H1 (cell line): ENCODE measurements around the gene OGDH. TPM values are rescaled to one million over a fixed set of nuclear protein-coding genes. Genes with fewer than 3 reads are reported as not detected.

Experiments used
- CTCF ChIA-PET: fragments of 300-600 bp; sonication (Branson Sonifier 250); formaldehyde crosslinking; loops from one replicate; lab custom pipeline; 2021; ENCODE audit not compliant: partially characterized antibody; lab: Charles Lee
- POLR2A ChIA-PET: fragments of 300-600 bp; sonication (Branson Sonifier 250); formaldehyde crosslinking; loops from one replicate; lab custom pipeline; 2021; ENCODE audit warnings: inconsistent platforms; ENCODE audit not compliant: partially characterized antibody; lab: Charles Lee
- DNase-seq, 2 experiments: peaks; one replicate each; pipeline versions ENCODE4 v3.0.0 to v3.0.0-alpha.2; 2010 to 2022; ENCODE audit warnings: low spot score in 2 of 2, low read depth in 1 of 2, mixed read lengths in 1 of 2
- FAIRE-seq: peaks from 2 replicates; lab custom pipeline; 2011; peaks lifted over from hg19 to GRCh38; lab: Jason Lieb, UNC
- H2AFZ ChIP-seq: 2 replicates; pipeline ENCODE4 v1.8.1; 2012; ENCODE audit warnings: low read length, inconsistent platforms
- H2AK5ac ChIP-seq: 2 replicates; pipeline ENCODE4 v1.6.1; 2013; ENCODE audit warnings: low read depth, low read length
- H2BK120ac ChIP-seq: replicated peaks from 2 replicates; pipeline ENCODE3; 2013; ENCODE audit warnings: low read depth, low read length, inconsistent platforms
- H2BK12ac ChIP-seq: 2 replicates; pipeline ENCODE4 v1.6.1; 2013; ENCODE audit warnings: low read depth, low read length
- H2BK15ac ChIP-seq: 2 replicates; pipeline ENCODE4 v1.6.1; 2013; ENCODE audit warnings: low read length
- H2BK20ac ChIP-seq: 2 replicates; pipeline ENCODE4 v1.6.1; 2013; ENCODE audit warnings: low read length
- H2BK5ac ChIP-seq: 2 replicates; pipeline ENCODE4 v1.6.1; 2013; ENCODE audit warnings: low read depth, low read length
- H3K14ac ChIP-seq: 2 replicates; pipeline ENCODE4 v1.6.1; 2013; ENCODE audit warnings: inconsistent platforms; ENCODE audit not compliant: insufficient read length
- H3K18ac ChIP-seq: 2 replicates; pipeline ENCODE4 v1.6.1; 2013; ENCODE audit warnings: low read length; ENCODE audit errors: extremely low read depth
- H3K23ac ChIP-seq: 2 replicates; pipeline ENCODE4 v1.6.1; 2013; ENCODE audit warnings: inconsistent platforms; ENCODE audit not compliant: insufficient read length
- H3K23me2 ChIP-seq: 2 replicates; pipeline ENCODE4 v1.6.1; 2013; ENCODE audit warnings: low read depth, low read length
- H3K27ac ChIP-seq: 2 replicates; pipeline ENCODE4 v1.6.1; 2011; ENCODE audit warnings: low read depth, low read length, inconsistent platforms
- H3K27me3 ChIP-seq, 4 experiments: replicated peaks in 1 of 4; 1 replicate in 1 of 4; 2 replicates in 3 of 4; pipeline versions ENCODE4 v1.6.1 to v1.8.1; 2011 to 2013; ENCODE audit warnings: low read length in 3 of 4, mild to moderate bottlenecking in 3 of 4, inconsistent platforms in 2 of 4, mixed read lengths in 2 of 4, moderate library complexity in 1 of 4; ENCODE audit not compliant: control insufficient read depth in 3 of 4, insufficient read depth in 3 of 4; ENCODE audit errors: extremely low read depth in 1 of 4
- H3K36me3 ChIP-seq, 4 experiments: 2 replicates each; pipeline versions ENCODE4 v1.6.1 to v1.8.1; 2011 to 2013; ENCODE audit warnings: mild to moderate bottlenecking in 4 of 4, low read length in 3 of 4, moderate library complexity in 2 of 4, control low read depth in 1 of 4, inconsistent platforms in 1 of 4; ENCODE audit not compliant: insufficient read depth in 4 of 4, control insufficient read depth in 2 of 4
- H3K4ac ChIP-seq: replicated peaks from 2 replicates; pipeline ENCODE3; 2013; ENCODE audit warnings: low read length, low read depth, mixed read lengths, inconsistent platforms; ENCODE audit not compliant: insufficient read length
- H3K4me1 ChIP-seq, 4 experiments: replicated peaks in 1 of 4; 1 replicate in 1 of 4; 2 replicates in 3 of 4; pipeline versions ENCODE4 v1.6.1 to v1.8.1; 2011 to 2013; ENCODE audit warnings: low read length in 3 of 4, inconsistent platforms in 2 of 4, mixed read lengths in 1 of 4; ENCODE audit not compliant: insufficient read depth in 4 of 4, control insufficient read depth in 3 of 4
- H3K4me2 ChIP-seq, 2 experiments: 2 replicates each; pipeline versions ENCODE4 v1.6.1 to v1.8.1; 2011 to 2013; ENCODE audit warnings: low read depth in 2 of 2, low read length in 2 of 2, control low read depth in 1 of 2, inconsistent platforms in 1 of 2, mild to moderate bottlenecking in 1 of 2; ENCODE audit not compliant: insufficient read depth in 1 of 2
- H3K4me3 ChIP-seq, 4 experiments: fragments of 200-600, 300-600 bp in 1 of 4; sonication (generic), shearing (Covaris generic), sonication (Bioruptor Twin) in 1 of 4; 2 replicates each; pipeline versions ENCODE4 v1.5.1 to v1.8.1; 2011 to 2016; ENCODE audit warnings: low read length in 4 of 4, low read depth in 3 of 4, control low read depth in 2 of 4, inconsistent platforms in 2 of 4, mild to moderate bottlenecking in 2 of 4, mixed read lengths in 1 of 4, moderate library complexity in 1 of 4; ENCODE audit not compliant: insufficient read depth in 2 of 4; ENCODE audit errors: extremely low read depth in 1 of 4
- H3K56ac ChIP-seq: replicated peaks from 2 replicates; pipeline ENCODE3; 2013; ENCODE audit warnings: low read depth, mild to moderate bottlenecking, mixed read lengths, low read length, inconsistent platforms; ENCODE audit not compliant: insufficient read length
- H3K79me1 ChIP-seq: 2 replicates; pipeline ENCODE4 v1.6.1; 2013; ENCODE audit warnings: low read depth, low read length, control low read depth
- H3K79me2 ChIP-seq, 2 experiments: 2 replicates each; pipeline versions ENCODE4 v1.6.1 to v1.8.1; 2012 to 2013; ENCODE audit warnings: low read length in 2 of 2, mild to moderate bottlenecking in 2 of 2, inconsistent platforms in 1 of 2; ENCODE audit not compliant: insufficient read depth in 2 of 2, control insufficient read depth in 1 of 2
- H3K9ac ChIP-seq, 4 experiments: replicated peaks in 1 of 4; 1 replicate in 1 of 4; 2 replicates in 3 of 4; pipeline versions ENCODE4 v1.6.1 to v1.8.1; 2011 to 2013; ENCODE audit warnings: low read depth in 3 of 4, low read length in 3 of 4, control low read depth in 2 of 4, mild to moderate bottlenecking in 2 of 4, moderate library complexity in 2 of 4, inconsistent platforms in 1 of 4; ENCODE audit errors: extremely low read depth in 1 of 4
- H3K9me3 ChIP-seq, 2 experiments: 2 replicates each; pipeline versions ENCODE4 v1.6.1 to v1.8.1; 2012 to 2013; ENCODE audit warnings: mild to moderate bottlenecking in 2 of 2, moderate library complexity in 2 of 2, control low read depth in 1 of 2, inconsistent platforms in 1 of 2, low read depth in 1 of 2, low read length in 1 of 2, mixed read lengths in 1 of 2; ENCODE audit not compliant: insufficient read depth in 2 of 2
- H4K20me1 ChIP-seq, 2 experiments: replicated peaks in 1 of 2; 2 replicates each; pipeline versions ENCODE3 to v1.8.1; 2011 to 2013; ENCODE audit warnings: inconsistent platforms in 2 of 2, low read length in 2 of 2, mild to moderate bottlenecking in 1 of 2; ENCODE audit not compliant: insufficient read depth in 2 of 2, control insufficient read depth in 1 of 2
- H4K5ac ChIP-seq: 2 replicates; pipeline ENCODE4 v1.6.1; 2013; ENCODE audit warnings: low read length, low read depth, mixed read lengths, inconsistent platforms; ENCODE audit not compliant: insufficient read length
- H4K8ac ChIP-seq: 2 replicates; pipeline ENCODE4 v1.8.0; 2013; ENCODE audit warnings: mild to moderate bottlenecking, moderate library complexity, low read length, inconsistent platforms; ENCODE audit not compliant: insufficient read depth; ENCODE audit errors: extremely low read depth
- H4K91ac ChIP-seq: replicated peaks from 2 replicates; pipeline ENCODE3; 2013; ENCODE audit warnings: low read length, mixed read lengths, inconsistent platforms; ENCODE audit not compliant: insufficient read length
- BRCA1 ChIP-seq: IDR thresholded peaks from 2 replicates; pipeline ENCODE4 v1.6.1; 2012; ENCODE audit warnings: low read depth, low read length, improper control_type of control experiment
- CEBPB ChIP-seq: IDR thresholded peaks from 2 replicates; pipeline ENCODE4 v1.6.1; 2012; ENCODE audit warnings: low read depth, low read length
- CHD2 ChIP-seq: IDR thresholded peaks from 2 replicates; pipeline ENCODE4 v1.6.1; 2012; ENCODE audit warnings: low read length, improper control_type of control experiment
- CREB1 ChIP-seq: IDR thresholded peaks from 2 replicates; pipeline ENCODE4 v1.6.1; 2012; ENCODE audit warnings: inconsistent platforms
- EGR1 ChIP-seq: IDR thresholded peaks from 2 replicates; pipeline ENCODE4 v1.6.1; 2011; ENCODE audit warnings: low read depth, low read length, borderline replicate concordance
- JUND ChIP-seq: IDR thresholded peaks from 2 replicates; pipeline ENCODE4 v1.6.1; 2011; ENCODE audit warnings: mild to moderate bottlenecking, improper control_type of control experiment, low read length
- NANOG ChIP-seq: IDR thresholded peaks from 2 replicates; pipeline ENCODE4 v1.6.1; 2011; ENCODE audit warnings: low read length, low read depth, mild to moderate bottlenecking, inconsistent platforms; ENCODE audit not compliant: insufficient read depth, poor library complexity, severe bottlenecking
- POLR2A ChIP-seq, 2 experiments: IDR thresholded peaks; 1 replicate in 1 of 2; 2 replicates in 1 of 2; pipeline ENCODE4 v1.6.1; 2011; ENCODE audit warnings: low read depth in 2 of 2, low read length in 2 of 2, mild to moderate bottlenecking in 2 of 2; ENCODE audit errors: control extremely low read depth in 1 of 2
- RNF2 ChIP-seq: fragments of 200-900, 300-1000 bp; sonication (generic); IDR thresholded peaks from 2 replicates; pipeline ENCODE4 v1.7.1; 2016; ENCODE audit warnings: borderline replicate concordance, low read depth, mild to moderate bottlenecking, antibody characterized with exemption, low read length; ENCODE audit not compliant: poor library complexity, severe bottlenecking; ENCODE audit errors: missing control alignments
- SAP30 ChIP-seq: fragments of 300-600 bp; sonication (generic); IDR thresholded peaks from 2 replicates; pipeline ENCODE4 v1.7.1; 2012; ENCODE audit warnings: low read length, moderate library complexity, mild to moderate bottlenecking, inconsistent platforms; ENCODE audit not compliant: insufficient read depth, insufficient replicate concordance
- SP2 ChIP-seq: IDR thresholded peaks from 2 replicates; pipeline ENCODE4 v1.6.1; 2012; ENCODE audit warnings: mild to moderate bottlenecking, low read length, inconsistent platforms
- SP4 ChIP-seq: IDR thresholded peaks from 2 replicates; pipeline ENCODE4 v1.6.1; 2012; ENCODE audit warnings: low read length, inconsistent platforms
- TCF12 ChIP-seq: IDR thresholded peaks from 2 replicates; pipeline ENCODE4 v1.6.1; 2011; ENCODE audit warnings: low read depth, mild to moderate bottlenecking, low read length
- WGBS, 2 experiments: shearing (Covaris generic) in 1 of 2; methylation state at CpG; one replicate each; pipeline versions ENCODE4 v1.1.6 to v1.1.7; 2013 to 2015; ENCODE audit warnings: low lambda C conversion rate in 2 of 2, mixed read lengths in 2 of 2, inconsistent platforms in 1 of 2, low coverage in 1 of 2, missing lambda C conversion rate in 1 of 2; ENCODE audit not compliant: insufficient replicate concordance in 2 of 2, insufficient coverage in 1 of 2, insufficient read length in 1 of 2; ENCODE audit errors: extremely low coverage in 1 of 2, missing lambda C conversion rate in 1 of 2; 5-methylcytosine and 5-hydroxymethylcytosine counted together
- polyA plus RNA-seq, 7 experiments: library from polyadenylated mRNA; depleted of rRNA in 3 of 7; stranded (reverse) in 5 of 7; unstranded in 2 of 7; fragments of >200 nt in 5 of 7; fragments of 200-250 nt in 2 of 7; gene quantifications; 1 replicate in 5 of 7; 2 replicates in 1 of 7; 4 replicates in 1 of 7; pipeline versions ENCODE4 v1.2.1 to v1.2.3, GENCODE V29; 2011 to 2013; ENCODE audit warnings: missing spikeins in 2 of 7, mixed read lengths in 2 of 7
- total RNA-seq: library from RNA; stranded (reverse); fragmentation: NEBNext Ultra II Directional; extraction: Animal tissue kit (Norgen Biotek cat#: 25700); gene quantifications from 2 replicates; pipeline ENCODE4 v1.2.1, GENCODE V29; 2021
- TF ChIP-seq, protein P1 (sequence below): IDR thresholded peaks from 2 replicates; pipeline ENCODE4 v1.6.1; 2012; ENCODE audit warnings: low read length, inconsistent platforms

OGDH gene
- total and polyA plus RNA-seq, 2 of the 8 experiments (the other 6 are each of a cell fraction or from before 2014, with no cell fraction given): 71.6 to 91.6 TPM

- H3K79me2 ChIP-seq: no peaks in the 10 kb centered on the region
- POLR2A ChIA-PET: interaction anchor here (1.8 kb wide), 1 partner anchor 90 kb away, joined by 4 read pairs; no protein-coding TSS in a partner anchor
- no peak for DNase-seq
- H4K91ac ChIP-seq: no peak overlapping the region
- H2BK20ac ChIP-seq: no peak overlapping the region
- no peaks in the 10 kb centered on the region; a peak in 1 of 4 replicates for H3K9me3 ChIP-seq
- no peaks in the 10 kb centered on the region for H3K4me1 ChIP-seq
- H3K4me2 ChIP-seq: no peak overlapping the region
- H2BK5ac ChIP-seq: no peak overlapping the region
- no peak overlapping the region for H3K56ac ChIP-seq
- H3K27me3 ChIP-seq: no peaks in the 10 kb centered on the region
- H3K79me1 ChIP-seq: no peaks in the 10 kb centered on the region
- no peaks in the 10 kb centered on the region for H4K20me1 ChIP-seq
- no peaks in the 10 kb centered on the region for H3K23me2 ChIP-seq
- no peak overlapping the region for H3K23ac ChIP-seq
- H4K5ac ChIP-seq: no peak overlapping the region
- no peak overlapping the region for H2BK15ac ChIP-seq
- H3K14ac ChIP-seq: no peak overlapping the region
- no peak overlapping the region for H2BK120ac ChIP-seq
- no peak overlapping the region for H3K4me3 ChIP-seq
- no peak for FAIRE-seq
- CTCF ChIA-PET: interaction anchor here (0.7 to 1.4 kb wide), 2 partner anchors 44 to 265 kb away, joined by 3 read pairs; no protein-coding TSS in a partner anchor
- 88% methylated on average over 1 of the region's 1 CpG; no CpG with 5 or more reads in 1 of the 2 experiments for WGBS, 2 experiments
- H3K27ac ChIP-seq: no peak overlapping the region
- H3K4ac ChIP-seq: no peak overlapping the region
- H2AK5ac ChIP-seq: no peak overlapping the region
- no peak overlapping the region for H3K9ac ChIP-seq
- no peak overlapping the region for H3K18ac ChIP-seq
- peaks cover 0 to 24% (median 8%) of the 10 kb centered on the region in 4 experiments; a peak in 5 of 8 replicates for H3K36me3 ChIP-seq
- H2AFZ ChIP-seq: no peak overlapping the region
- H4K8ac ChIP-seq: no peak overlapping the region
- no peak overlapping the region for H2BK12ac ChIP-seq
- no peak for TF ChIP-seq SAP30
- TF ChIP-seq, protein P1, sequence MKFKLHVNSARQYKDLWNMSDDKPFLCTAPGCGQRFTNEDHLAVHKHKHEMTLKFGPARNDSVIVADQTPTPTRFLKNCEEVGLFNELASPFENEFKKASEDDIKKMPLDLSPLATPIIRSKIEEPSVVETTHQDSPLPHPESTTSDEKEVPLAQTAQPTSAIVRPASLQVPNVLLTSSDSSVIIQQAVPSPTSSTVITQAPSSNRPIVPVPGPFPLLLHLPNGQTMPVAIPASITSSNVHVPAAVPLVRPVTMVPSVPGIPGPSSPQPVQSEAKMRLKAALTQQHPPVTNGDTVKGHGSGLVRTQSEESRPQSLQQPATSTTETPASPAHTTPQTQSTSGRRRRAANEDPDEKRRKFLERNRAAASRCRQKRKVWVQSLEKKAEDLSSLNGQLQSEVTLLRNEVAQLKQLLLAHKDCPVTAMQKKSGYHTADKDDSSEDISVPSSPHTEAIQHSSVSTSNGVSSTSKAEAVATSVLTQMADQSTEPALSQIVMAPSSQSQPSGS: no peak
- TF ChIP-seq SP4: no peak
- no peak for TF ChIP-seq TCF12
- no peak for TF ChIP-seq POLR2A (IDR thresholded peaks at IDR 0.05; ENCODE audit: control extremely low read depth in 1 of 2, low read depth in 2 of 2, low read length in 2 of 2)
- TF ChIP-seq JUND: no peak
- TF ChIP-seq CEBPB: no peak
- TF ChIP-seq NANOG: no peak
- TF ChIP-seq CREB1: no peak
- no peak for TF ChIP-seq EGR1
- TF ChIP-seq RNF2: no peak
- TF ChIP-seq SP2: no peak
- no peak for TF ChIP-seq CHD2
- TF ChIP-seq BRCA1: no peak
Measured at GRCh38 chr7:44655341-44655740, 48.9 kb downstream of the OGDH start.
